IPS-15b (cell line): ENCODE results near the gene TRIM75.
"Not testable (repeated sequence)": the region's sequence is repeated elsewhere in the genome, so short reads cannot be mapped to it uniquely, and the experiment has no call there.

ENCODE experiments used
- H3K27me3 ChIP-seq: one replicate; pipeline ENCODE4 v1.6.1; 2013; ENCODE audit warnings: low read length; ENCODE audit not compliant: control insufficient read depth, insufficient read depth
- H3K36me3 ChIP-seq: one replicate; pipeline ENCODE4 v1.6.1; 2013; ENCODE audit warnings: low read length; ENCODE audit not compliant: control insufficient read depth, insufficient read depth
- H3K4me1 ChIP-seq: one replicate; pipeline ENCODE4 v1.6.1; 2013; ENCODE audit warnings: mild to moderate bottlenecking, low read length; ENCODE audit not compliant: control insufficient read depth, insufficient read depth
- H3K4me3 ChIP-seq: one replicate; pipeline ENCODE4 v1.5.1; 2013; ENCODE audit warnings: low read depth, low read length
- H3K9ac ChIP-seq: one replicate; pipeline ENCODE4 v1.6.1; 2013; ENCODE audit warnings: low read depth, mild to moderate bottlenecking, low read length
- H3K9me3 ChIP-seq: one replicate; pipeline ENCODE4 v1.6.1; 2013; ENCODE audit warnings: mild to moderate bottlenecking, low read length; ENCODE audit not compliant: control insufficient read depth, insufficient read depth

Gene TRIM75

DNA sequence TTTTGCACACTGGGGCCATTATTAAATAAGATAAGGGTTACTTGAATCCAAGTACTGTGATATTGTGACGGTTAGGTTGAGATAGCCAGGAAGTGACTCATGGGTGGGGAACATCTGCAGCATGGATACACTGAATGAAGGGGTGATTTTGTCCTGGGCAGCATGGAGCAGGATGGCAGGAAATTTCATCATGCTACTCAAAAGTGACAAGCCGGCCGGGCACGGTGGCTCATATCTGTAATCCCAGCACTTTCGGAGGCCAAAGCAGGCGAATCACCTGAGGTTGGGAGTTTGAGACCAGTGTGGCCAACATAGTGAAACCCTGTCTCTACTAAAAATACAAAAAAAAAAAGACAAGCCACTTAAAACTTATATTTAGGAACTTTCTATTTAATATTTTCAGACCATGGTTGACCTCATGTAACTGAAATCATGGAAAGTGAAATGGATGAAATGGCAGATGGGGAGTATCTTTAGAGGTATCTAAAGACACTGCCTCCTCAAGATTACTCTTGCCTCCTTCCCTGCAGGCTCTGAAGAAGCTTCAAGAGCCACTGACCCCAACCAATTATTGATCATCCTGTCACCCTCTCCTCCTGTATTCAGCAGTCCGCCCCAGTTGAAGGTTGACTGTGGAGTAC lies 25.8 kb upstream of the TRIM75 start:
- H3K27me3 ChIP-seq: no peaks in the 10 kb centered on the region
- H3K36me3 ChIP-seq: no peaks in the 10 kb centered on the region
- no peaks in the 10 kb centered on the region for H3K9me3 ChIP-seq
- no peaks in the 10 kb centered on the region for H3K4me1 ChIP-seq
- no peak overlapping the region for H3K9ac ChIP-seq
- H3K4me3 ChIP-seq: no peak overlapping the region

DNA sequence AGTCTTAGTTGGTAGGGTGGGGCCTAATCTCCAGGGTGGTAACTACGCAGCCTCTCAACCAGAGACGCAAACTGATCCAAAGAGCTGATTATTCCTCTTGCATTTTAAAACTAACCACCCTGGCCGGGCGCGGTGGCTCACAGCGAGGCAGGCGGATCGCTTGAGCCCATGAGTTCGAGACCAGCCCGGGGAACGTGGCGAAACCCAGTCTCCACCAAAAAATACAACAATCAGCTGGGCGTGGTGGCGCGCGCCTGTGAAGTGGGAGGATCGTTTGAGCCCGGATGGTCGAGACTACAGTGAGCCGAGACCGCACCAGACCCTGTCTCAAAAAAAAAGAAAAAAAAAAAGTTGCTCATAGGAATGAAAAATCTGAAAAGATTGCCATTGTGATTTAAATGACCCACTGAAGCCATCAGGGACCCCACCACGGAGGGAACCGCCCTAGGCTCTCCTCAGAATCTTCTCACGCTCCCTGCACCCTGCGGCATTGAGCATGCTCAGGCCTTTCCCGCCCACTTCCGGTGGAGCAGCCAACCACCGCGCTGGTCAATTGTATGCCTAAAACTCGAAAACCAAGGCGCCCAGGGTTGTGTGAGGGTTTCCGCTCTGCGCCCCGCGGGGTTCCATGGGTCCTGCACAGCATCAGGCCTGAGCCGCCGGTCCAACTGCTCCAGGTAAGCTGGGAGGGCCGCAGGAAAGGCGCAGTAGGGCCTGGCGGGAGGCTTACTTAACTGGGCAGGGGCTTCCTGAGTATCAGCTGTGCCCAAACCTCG lies 22.0 kb upstream of the TRIM75 start, which contains the start of gene TRIM60:
Gene TRIM60 (plus strand): TSS at position 564 of the 776 bp plus-strand sequence. CDS start 8,074 bp downstream, outside the sequence.
- H3K27me3 ChIP-seq: no peaks in the 10 kb centered on the region
- no peaks in the 10 kb centered on the region for H3K9me3 ChIP-seq
- no peaks in the 10 kb centered on the region for H3K4me1 ChIP-seq
- no peak within 1 kb of the TSS for H3K9ac ChIP-seq
- H3K36me3 ChIP-seq: no peaks in the 10 kb centered on the region
- no peak within 1 kb of the TSS for H3K4me3 ChIP-seq

DNA sequence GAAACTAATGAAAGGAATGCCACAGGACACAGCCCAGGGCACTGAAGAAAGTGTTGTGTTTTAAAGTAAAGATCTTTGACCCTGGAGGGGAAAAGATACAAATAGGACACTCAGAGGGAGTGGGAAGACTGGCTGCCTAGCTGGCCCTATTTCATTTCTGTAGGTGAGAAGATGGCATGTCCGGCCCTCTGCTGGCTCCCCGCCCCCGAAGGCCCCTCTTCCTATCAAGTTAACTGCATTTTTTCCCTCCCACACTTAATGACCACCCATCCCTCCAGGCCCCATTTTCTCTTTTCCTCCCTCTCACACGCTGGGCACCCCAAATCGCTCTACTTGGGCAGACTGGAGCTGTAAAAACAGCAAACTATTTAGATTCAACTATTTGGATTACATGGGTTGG lies 5.5 kb upstream of the TRIM75 start:
- Histone ChIP-seq H3K4me3 (no peak overlapping the region), H3K9ac (no peak overlapping the region), H3K36me3 (no peaks in the 10 kb centered on the region), H3K4me1 (peaks cover 3% of the 10 kb centered on the region), H3K27me3 (no peaks in the 10 kb centered on the region), H3K9me3 (no peaks in the 10 kb centered on the region)

DNA sequence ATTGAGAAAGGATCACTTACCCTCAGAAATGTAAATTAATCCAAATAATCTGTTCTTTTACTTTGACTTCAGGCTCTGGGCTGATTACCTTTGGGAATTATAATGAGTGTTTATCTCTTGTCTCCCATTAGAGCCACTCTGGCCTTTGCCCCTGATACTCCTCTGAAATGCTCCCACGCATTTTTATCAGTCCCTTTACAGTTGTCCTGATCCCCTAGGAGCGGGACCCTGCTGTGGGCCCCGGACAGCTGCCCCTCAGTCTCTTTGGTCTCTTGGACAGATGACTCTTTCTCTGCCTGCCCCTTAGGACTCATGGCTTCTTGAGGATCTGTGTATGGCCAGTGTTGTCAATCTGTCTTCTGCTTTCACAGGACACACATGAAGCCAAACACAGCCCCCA lies 1.0 kb upstream of the TRIM75 start:
- Histone ChIP-seq H3K9me3 (no peaks in the 10 kb centered on the region), H3K4me1 (peaks cover 3% of the 10 kb centered on the region), H3K27me3 (no peaks in the 10 kb centered on the region), H3K4me3 (no peak overlapping the region), H3K36me3 (no peaks in the 10 kb centered on the region), H3K9ac (no peak overlapping the region)

DNA sequence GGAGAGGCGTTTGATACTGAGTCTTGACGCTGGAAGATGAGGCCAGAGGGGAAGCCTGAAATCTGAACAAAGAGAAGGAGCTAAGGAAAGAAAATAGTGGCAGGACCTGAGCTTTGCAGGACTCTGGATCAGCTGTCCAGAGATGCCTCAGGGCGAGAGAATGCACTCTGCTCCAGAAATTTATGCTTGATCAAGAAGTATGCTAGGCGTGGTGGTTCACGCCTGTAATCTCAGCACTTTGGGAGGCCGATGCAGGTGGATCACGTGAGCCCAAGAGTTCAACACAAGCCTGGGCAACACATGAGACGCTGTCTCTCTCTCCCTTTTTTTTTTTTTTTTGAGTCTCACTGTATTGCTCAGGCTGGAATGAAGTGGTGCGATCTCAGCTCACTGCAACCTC lies 1.9 kb downstream of the TRIM75 start:
- H3K36me3 ChIP-seq: no peaks in the 10 kb centered on the region
- H3K4me3 ChIP-seq: no peak overlapping the region
- no peaks in the 10 kb centered on the region for H3K27me3 ChIP-seq
- no peaks in the 10 kb centered on the region for H3K4me1 ChIP-seq
- H3K9me3 ChIP-seq: no peaks in the 10 kb centered on the region
- no peak overlapping the region for H3K9ac ChIP-seq

DNA sequence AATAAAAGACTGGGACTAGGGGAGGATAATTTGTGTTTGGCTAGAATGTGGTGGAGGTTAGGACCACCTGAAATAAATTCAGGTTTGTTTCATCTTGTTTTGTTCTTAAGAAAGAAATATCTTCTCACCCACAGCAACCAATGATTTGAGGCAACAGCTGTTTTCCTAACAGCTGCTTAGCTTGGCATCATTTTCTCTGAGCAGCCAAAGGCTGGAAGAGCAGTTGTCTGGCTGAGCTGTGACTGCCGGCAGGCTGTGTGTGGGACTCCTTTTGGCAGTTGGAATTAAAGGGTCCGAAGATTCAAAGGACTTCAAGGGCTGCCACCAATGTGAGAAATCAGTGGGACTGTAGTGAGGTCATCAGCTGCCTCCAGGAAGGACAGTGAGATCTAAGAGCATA lies 5.0 kb downstream of the TRIM75 start:
- no peaks in the 10 kb centered on the region for H3K27me3 ChIP-seq
- H3K4me3 ChIP-seq: no peak overlapping the region
- H3K9ac ChIP-seq: no peak overlapping the region
- no peaks in the 10 kb centered on the region for H3K9me3 ChIP-seq
- no peaks in the 10 kb centered on the region for H3K4me1 ChIP-seq
- no peaks in the 10 kb centered on the region for H3K36me3 ChIP-seq

DNA sequence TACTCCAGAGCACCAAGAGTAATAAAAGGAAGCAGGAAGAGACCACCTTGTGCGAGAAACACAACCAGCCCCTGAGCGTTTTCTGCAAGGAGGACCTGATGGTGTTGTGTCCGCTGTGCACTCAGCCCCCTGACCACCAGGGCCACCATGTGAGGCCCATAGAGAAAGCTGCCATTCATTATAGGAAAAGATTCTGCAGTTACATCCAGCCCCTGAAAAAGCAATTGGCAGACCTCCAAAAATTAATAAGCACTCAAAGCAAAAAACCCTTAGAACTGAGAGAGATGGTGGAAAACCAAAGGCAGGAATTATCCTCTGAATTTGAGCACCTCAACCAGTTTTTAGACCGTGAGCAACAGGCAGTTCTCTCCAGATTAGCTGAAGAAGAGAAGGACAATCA lies 5.7 kb downstream of the TRIM75 start:
- Histone ChIP-seq H3K27me3 (no peaks in the 10 kb centered on the region), H3K9me3 (no peaks in the 10 kb centered on the region), H3K36me3 (no peaks in the 10 kb centered on the region), H3K4me3 (no peak overlapping the region), H3K9ac (no peak overlapping the region), H3K4me1 (no peaks in the 10 kb centered on the region)

DNA sequence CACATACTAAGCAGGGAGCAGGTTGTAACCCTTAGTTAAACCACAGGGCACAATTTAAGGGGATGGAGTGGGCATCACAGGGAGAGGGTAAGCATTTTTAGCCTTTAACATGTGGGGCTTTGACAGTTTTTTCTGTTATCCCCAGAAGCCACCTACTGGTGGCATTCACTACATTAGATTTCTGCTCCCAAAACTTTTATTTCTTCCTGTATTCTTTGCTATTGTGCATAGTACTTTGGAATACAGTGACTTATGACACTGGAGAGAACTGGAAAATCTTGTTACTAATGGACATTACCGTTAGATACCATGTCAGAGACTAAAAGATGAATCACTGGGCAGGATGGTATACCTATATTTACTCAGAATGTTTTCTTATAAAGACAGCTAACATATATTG lies 7.3 kb downstream of the TRIM75 start:
- H3K4me3 ChIP-seq: no peak overlapping the region
- H3K36me3 ChIP-seq: no peaks in the 10 kb centered on the region
- no peaks in the 10 kb centered on the region for H3K4me1 ChIP-seq
- H3K9me3 ChIP-seq: no peaks in the 10 kb centered on the region
- H3K27me3 ChIP-seq: no peaks in the 10 kb centered on the region
- no peak overlapping the region for H3K9ac ChIP-seq

DNA sequence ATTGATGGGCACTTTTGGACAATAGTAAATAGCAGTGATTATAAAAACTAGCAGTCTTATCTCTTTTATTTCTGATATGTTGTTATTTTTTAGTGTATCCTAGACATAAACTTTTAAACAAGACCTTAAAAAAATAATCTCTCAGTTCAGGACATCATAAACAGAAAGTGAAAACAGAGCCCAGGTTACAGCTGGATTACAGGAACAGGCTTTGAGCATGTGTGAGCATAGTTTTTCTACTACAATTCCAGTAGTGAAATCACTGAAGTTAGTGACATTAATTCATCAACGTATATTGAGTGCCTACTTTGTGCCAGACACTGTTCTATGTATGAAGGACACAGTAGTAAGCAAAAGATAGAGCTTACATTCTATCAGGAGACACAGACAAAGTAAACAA lies 16.9 kb downstream of the TRIM75 start:
- H3K36me3 ChIP-seq: peaks cover 5% of the 10 kb centered on the region
- H3K9ac ChIP-seq: no peak overlapping the region
- H3K4me1 ChIP-seq: peaks cover 2% of the 10 kb centered on the region
- H3K27me3 ChIP-seq: no peaks in the 10 kb centered on the region
- no peak overlapping the region for H3K4me3 ChIP-seq
- no peaks in the 10 kb centered on the region for H3K9me3 ChIP-seq

DNA sequence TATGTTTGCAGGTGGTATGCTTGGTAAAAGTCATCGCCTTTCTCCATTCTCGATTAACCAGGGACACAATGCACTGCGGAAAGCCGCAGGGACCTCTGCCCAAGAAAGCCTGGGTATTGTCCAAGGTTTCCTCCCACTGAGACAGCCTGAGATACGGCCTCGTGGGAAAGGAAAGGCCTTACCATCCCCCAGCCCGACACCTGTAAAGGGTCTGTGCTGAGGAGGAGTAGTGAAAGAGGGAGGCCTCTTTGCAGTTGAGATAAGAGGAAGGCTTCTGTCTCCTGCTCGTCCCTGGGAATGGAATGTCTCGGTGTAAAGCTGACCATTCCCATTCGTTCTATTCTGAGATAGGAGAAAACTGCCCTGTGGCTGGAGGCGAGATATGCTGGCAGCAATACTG lies 19.7 kb downstream of the TRIM75 start:
- not testable (repeated sequence) for H3K36me3 ChIP-seq, H3K9ac ChIP-seq, H3K4me1 ChIP-seq, H3K4me3 ChIP-seq, H3K27me3 ChIP-seq, H3K9me3 ChIP-seq

DNA sequence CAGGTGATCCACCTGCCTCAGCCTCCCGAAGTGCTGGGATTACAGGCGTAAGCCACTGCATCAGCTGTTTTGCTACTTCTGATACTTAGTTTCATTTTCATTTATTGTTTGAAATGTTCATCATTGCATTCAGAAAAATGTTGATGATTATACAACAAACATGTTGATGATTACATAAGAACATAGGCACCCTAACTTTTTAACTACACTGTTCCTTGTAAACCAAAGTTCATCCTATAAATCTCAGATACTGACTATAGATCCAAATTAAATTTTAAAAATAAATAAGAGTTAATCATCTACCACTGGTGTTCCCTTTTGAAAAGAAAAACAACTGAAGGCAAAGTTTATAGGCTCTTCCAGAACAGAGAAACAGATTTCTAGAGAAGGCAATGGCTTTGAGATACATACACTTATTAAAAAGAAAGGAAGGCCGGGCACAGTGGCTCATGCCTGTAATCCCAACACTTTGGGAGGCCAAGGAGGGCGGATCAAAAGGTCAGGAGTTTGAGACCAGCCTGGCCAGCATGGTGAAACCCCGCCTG lies 23.4 kb downstream of the TRIM75 start:
- H3K4me1 ChIP-seq: peaks cover 2% of the 10 kb centered on the region
- H3K9me3 ChIP-seq: no peaks in the 10 kb centered on the region
- no peak overlapping the region for H3K9ac ChIP-seq
- peaks cover 7% of the 10 kb centered on the region for H3K36me3 ChIP-seq
- no peaks in the 10 kb centered on the region for H3K27me3 ChIP-seq
- no peak overlapping the region for H3K4me3 ChIP-seq

DNA sequence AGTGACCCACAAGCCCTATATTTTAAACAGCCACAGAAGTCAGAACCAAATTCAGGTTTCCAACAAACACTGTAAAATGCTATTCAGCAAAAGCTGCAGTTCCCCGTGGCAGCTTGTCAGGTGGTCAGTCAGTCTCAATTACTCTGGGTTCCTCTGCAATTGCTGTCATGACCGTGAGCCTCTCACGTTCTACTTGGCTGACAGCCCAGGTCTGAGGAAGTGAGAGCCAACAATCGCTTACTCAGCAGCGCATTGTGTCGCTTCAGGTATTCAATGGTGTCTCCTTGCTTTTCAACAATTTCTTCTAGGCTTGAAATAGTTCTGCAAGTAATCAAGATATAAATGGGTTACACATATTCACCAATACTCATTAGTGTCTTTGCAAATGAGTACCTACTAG lies 25.8 kb downstream of the TRIM75 start:
- H3K9me3 ChIP-seq: no peaks in the 10 kb centered on the region
- no peaks in the 10 kb centered on the region for H3K4me1 ChIP-seq
- no peak overlapping the region for H3K9ac ChIP-seq
- H3K4me3 ChIP-seq: no peak overlapping the region
- H3K27me3 ChIP-seq: no peaks in the 10 kb centered on the region
- peaks cover 7% of the 10 kb centered on the region for H3K36me3 ChIP-seq
